GM12873 (cell line): ENCODE measurements around the gene PIP5K1B.

Experiments
- TF ChIP-seq, protein P1 (sequence below): IDR thresholded peaks from 2 replicates; pipeline ENCODE4 v1.5.1; 2012; ENCODE audit warnings: low read depth, mild to moderate bottlenecking, moderate library complexity, low read length, control low read depth; ENCODE audit not compliant: insufficient read depth; ENCODE audit errors: missing control alignments

PIP5K1B gene

DNA sequence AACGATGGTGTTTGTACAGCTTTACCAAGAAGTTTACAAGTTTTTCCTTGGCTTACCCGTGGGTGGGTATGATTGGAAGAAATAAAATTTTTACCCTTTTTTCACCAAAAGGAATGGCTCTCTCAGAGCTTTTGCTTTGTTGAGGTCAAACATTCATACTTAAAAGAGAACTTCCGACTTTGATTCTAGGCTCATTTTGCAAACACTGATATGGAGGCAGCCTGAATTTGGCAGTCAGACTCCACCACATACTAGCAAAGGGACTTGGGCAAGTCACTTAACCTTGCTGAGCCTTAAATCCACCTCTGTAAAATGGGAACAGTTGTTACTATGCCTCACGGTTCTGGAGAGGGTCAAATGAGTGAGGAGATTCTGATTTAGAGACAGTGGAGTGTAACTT, 155.4 kb downstream of the PIP5K1B start:
- TF ChIP-seq, protein P1, sequence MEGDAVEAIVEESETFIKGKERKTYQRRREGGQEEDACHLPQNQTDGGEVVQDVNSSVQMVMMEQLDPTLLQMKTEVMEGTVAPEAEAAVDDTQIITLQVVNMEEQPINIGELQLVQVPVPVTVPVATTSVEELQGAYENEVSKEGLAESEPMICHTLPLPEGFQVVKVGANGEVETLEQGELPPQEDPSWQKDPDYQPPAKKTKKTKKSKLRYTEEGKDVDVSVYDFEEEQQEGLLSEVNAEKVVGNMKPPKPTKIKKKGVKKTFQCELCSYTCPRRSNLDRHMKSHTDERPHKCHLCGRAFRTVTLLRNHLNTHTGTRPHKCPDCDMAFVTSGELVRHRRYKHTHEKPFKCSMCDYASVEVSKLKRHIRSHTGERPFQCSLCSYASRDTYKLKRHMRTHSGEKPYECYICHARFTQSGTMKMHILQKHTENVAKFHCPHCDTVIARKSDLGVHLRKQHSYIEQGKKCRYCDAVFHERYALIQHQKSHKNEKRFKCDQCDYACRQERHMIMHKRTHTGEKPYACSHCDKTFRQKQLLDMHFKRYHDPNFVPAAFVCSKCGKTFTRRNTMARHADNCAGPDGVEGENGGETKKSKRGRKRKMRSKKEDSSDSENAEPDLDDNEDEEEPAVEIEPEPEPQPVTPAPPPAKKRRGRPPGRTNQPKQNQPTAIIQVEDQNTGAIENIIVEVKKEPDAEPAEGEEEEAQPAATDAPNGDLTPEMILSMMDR, result no peak

DNA sequence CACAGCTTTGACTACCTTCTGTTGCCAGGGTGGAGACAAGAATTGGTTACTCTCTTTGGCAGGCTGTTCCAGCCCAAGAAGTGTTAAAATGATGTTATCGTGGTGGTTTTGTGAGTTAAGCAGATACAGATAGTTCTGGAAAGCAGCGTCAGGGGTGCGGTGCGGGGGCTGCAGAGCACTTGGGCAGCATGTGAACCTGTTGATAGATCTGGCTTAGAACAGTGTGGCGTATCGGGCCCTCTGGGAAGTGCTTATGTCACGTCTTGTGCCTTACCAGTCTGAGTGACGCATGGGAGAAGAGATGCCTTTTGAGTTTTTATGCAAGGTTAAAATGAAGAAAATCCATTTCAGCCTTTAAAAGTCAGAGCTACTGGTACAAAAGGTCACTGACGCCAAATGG, 156.4 kb downstream of the PIP5K1B start:
- TF ChIP-seq, protein P1, result no peak

DNA sequence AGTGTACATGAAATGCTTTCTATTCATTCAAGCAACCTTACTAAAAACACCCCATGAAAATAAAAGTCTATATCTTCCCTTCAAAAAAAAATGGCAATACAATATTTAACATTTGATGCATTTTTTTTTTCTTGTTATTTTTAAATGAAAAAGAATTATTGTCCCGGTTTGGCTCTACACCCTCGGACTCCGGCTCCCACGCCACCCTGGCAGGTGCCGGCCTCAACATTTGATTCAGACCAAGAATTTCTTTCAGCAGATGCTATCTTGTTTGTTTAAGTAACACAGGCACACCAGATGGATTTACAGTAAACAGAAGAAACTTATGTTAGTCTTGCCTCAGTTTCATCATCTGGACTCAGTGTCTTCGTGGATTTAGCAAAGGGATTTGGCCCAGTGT, 162.0 kb downstream of the PIP5K1B start:
- TF ChIP-seq, protein P1, result no peak

DNA sequence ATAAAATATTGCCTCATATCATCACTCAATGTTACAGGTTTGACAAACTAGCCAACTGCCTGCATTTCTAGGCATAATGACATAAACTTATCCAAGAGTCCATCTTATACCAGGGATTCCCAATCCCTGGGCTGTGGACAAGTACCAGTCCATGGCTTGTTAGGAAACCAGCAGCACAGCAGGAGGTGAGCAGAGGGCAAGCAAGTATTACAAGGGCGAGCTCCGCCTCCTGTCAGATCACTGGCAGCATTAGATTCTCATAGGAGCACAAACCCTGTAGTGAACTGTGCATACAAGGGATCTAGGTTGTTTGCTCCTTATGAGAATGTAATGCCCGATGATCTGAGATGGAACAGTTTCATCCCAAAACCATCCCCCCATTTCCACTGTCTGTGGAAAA, 164.0 kb downstream of the PIP5K1B start:
- TF ChIP-seq, protein P1, result no peak

DNA sequence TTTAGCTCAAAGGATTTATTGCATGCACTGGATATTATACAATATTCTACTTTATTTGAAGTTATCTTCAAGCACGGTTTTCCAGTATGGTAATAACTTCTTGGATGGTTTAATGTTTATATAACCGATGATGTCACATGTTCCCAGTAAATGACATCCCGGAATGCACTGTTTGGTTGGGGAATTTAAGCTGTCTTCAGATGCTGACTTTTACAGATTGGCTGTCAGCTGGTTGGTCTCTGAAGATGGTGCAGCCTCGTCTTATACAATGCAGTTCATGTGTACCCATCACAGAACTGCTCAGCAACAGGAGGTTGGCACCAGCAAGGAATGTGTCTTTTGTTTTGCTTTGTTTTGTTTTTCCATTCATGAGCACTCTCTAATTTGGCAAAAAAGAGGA, 165.0 kb downstream of the PIP5K1B start:
- TF ChIP-seq, protein P1, result no peak

DNA sequence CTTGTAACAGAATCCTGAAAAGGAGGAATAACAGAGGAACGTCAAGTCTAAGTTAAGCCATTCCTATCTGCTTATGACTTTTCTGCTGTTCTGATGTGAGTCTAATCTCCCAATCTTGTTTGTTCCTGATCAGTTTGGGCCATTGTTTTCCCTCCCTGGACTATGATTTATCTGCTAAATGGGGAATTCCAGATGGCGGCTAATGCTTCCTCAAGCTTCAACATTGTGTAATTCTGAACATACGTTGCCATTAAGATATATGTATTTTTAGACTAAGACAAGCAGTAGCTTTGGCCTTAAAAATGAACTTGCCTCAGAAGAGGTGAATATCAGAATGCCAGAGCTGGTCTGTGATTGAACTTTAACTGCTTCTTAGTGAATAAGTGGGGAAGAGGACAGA, 166.2 kb downstream of the PIP5K1B start:
- TF ChIP-seq, protein P1, result no peak

DNA sequence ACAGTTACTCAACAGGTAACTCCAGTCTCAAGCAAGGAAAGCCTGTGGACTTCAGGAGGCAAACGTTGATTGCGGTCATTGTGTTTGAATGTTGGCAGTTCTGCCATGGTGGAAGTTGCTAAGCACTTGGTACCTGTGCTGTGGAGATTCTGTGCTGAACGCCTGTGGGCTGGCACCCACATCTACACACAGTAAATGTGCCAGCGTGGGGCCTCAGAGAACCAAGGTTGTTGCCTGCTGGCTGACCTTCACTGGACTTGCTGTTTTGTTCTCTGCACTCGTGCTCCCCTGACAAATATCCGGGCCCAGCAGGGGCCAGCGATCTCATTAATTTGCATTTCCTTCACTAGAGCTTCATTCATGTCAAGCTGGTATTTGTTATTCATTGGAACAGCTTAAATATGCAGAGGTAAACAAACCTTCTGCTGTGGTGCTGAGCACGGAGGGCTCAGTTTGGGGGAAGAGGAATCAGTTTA, 167.0 kb downstream of the PIP5K1B start:
- TF ChIP-seq, protein P1, result no peak
